ENCODE data around the gene PRDM5. TPM values are rescaled to one million over a fixed set of nuclear protein-coding genes. Genes with fewer than 3 reads are reported as not detected.

PRDM5 gene
- polyA plus RNA-seq, 1 donor from 2014 or later, result 1.6 TPM

DNA sequence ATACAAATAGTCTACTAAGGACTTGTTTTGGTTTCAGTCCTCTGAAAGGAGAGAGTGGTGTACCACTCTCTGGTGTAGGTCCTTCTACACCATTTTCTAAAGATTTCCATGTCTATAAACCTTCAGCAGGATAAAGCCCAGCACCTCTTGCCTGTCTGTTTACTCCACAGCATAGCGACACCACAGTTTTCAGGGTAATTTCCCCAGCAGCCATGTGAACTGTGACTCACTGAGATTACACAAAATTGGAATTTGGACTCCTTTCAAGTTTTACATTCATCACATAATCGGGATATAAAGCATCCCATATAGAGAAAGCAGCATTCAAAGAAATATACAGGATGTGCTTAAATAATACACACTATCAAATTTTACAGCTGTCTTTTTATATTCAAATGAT is 229.6 kb downstream of the PRDM5 start:
- Histone ChIP-seq H3K9me2 (ENCODE audit: insufficient read depth, low read length) (no peaks in the 10 kb centered on the region), H3F3A (ENCODE audit: insufficient read depth, low read length, poor library complexity, severe bottlenecking) (peaks cover 4% of the 10 kb centered on the region), H4K20me1 (ENCODE audit: insufficient read depth) (no peaks in the 10 kb centered on the region), H3K27ac (ENCODE audit: low read length) (no peak overlapping the region), H3K9me3 (ENCODE audit: low read length) (no peaks in the 10 kb centered on the region), H3K4me3 (ENCODE audit: low read length) (no peak overlapping the region), H3K4me2 (ENCODE audit: low read length) (no peak overlapping the region), H3K9ac (ENCODE audit: low read length) (no peak overlapping the region), H3K36me3 (ENCODE audit: insufficient read depth, low read length) (no peaks in the 10 kb centered on the region), H2AFZ (ENCODE audit: low read depth, low read length) (no peak overlapping the region), H3K27me3 (ENCODE audit: insufficient read depth, low read depth, low read length) (peaks cover 4% of the 10 kb centered on the region), H3K79me2 (replicated peaks; ENCODE audit: insufficient read depth, low read length) (no peaks in the 10 kb centered on the region)
- TF ChIP-seq, protein P1, sequence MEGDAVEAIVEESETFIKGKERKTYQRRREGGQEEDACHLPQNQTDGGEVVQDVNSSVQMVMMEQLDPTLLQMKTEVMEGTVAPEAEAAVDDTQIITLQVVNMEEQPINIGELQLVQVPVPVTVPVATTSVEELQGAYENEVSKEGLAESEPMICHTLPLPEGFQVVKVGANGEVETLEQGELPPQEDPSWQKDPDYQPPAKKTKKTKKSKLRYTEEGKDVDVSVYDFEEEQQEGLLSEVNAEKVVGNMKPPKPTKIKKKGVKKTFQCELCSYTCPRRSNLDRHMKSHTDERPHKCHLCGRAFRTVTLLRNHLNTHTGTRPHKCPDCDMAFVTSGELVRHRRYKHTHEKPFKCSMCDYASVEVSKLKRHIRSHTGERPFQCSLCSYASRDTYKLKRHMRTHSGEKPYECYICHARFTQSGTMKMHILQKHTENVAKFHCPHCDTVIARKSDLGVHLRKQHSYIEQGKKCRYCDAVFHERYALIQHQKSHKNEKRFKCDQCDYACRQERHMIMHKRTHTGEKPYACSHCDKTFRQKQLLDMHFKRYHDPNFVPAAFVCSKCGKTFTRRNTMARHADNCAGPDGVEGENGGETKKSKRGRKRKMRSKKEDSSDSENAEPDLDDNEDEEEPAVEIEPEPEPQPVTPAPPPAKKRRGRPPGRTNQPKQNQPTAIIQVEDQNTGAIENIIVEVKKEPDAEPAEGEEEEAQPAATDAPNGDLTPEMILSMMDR (IDR thresholded peaks at IDR 0.05; ENCODE audit: poor library complexity, severe bottlenecking), result no peak
- no peak for TF ChIP-seq MXI1 (conservative IDR thresholded peaks at IDR 0.05; ENCODE audit: poor library complexity, severe bottlenecking)
- no peak for TF ChIP-seq EP300 (conservative IDR thresholded peaks at IDR 0.05; ENCODE audit: poor library complexity, severe bottlenecking)
- TF ChIP-seq RAD21 (conservative IDR thresholded peaks at IDR 0.05), result no peak
- TF ChIP-seq, protein P2, sequence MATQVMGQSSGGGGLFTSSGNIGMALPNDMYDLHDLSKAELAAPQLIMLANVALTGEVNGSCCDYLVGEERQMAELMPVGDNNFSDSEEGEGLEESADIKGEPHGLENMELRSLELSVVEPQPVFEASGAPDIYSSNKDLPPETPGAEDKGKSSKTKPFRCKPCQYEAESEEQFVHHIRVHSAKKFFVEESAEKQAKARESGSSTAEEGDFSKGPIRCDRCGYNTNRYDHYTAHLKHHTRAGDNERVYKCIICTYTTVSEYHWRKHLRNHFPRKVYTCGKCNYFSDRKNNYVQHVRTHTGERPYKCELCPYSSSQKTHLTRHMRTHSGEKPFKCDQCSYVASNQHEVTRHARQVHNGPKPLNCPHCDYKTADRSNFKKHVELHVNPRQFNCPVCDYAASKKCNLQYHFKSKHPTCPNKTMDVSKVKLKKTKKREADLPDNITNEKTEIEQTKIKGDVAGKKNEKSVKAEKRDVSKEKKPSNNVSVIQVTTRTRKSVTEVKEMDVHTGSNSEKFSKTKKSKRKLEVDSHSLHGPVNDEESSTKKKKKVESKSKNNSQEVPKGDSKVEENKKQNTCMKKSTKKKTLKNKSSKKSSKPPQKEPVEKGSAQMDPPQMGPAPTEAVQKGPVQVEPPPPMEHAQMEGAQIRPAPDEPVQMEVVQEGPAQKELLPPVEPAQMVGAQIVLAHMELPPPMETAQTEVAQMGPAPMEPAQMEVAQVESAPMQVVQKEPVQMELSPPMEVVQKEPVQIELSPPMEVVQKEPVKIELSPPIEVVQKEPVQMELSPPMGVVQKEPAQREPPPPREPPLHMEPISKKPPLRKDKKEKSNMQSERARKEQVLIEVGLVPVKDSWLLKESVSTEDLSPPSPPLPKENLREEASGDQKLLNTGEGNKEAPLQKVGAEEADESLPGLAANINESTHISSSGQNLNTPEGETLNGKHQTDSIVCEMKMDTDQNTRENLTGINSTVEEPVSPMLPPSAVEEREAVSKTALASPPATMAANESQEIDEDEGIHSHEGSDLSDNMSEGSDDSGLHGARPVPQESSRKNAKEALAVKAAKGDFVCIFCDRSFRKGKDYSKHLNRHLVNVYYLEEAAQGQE (IDR thresholded peaks at IDR 0.05; ENCODE audit: borderline replicate concordance), result no peak
- TF ChIP-seq POLR2AphosphoS5 (IDR thresholded peaks at IDR 0.05), result no peak
- no peak for TF ChIP-seq TAF1 (IDR thresholded peaks at IDR 0.05; ENCODE audit: low read depth)
- no peak for TF ChIP-seq SMC3 (conservative IDR thresholded peaks at IDR 0.05; ENCODE audit: poor library complexity)

DNA sequence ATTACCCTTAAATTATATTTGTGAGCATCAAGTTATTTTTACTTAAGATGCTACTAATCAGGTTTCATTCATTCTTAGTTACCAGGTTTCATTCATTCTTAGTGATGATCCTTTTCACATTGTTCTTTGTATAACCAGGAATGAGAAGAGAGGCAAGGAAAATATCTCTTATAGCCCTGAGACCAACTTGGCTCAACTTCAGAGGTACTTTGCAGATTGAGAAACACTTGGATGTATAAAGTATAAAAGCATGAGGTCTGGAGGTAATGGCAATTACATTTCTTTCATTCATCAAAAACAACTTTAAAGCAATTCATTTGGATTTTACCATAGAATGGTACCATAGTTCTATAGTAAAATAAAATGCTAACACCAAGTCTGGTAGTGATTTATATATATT is 231.0 kb downstream of the PRDM5 start:
- no peak overlapping the region for H2AFZ ChIP-seq (ENCODE audit: low read depth, low read length)
- H3K27ac ChIP-seq (ENCODE audit: low read length), result no peak overlapping the region
- no peak overlapping the region for H3K4me3 ChIP-seq (ENCODE audit: low read length)
- no peak overlapping the region for H3K9ac ChIP-seq (ENCODE audit: low read length)
- no peak overlapping the region for H3K4me2 ChIP-seq (ENCODE audit: low read length)
- no peaks in the 10 kb centered on the region for H3K36me3 ChIP-seq (ENCODE audit: insufficient read depth, low read length)
- peaks cover 4% of the 10 kb centered on the region for H3F3A ChIP-seq (ENCODE audit: insufficient read depth, low read length, poor library complexity, severe bottlenecking)
- TF ChIP-seq RAD21 (conservative IDR thresholded peaks at IDR 0.05), result no peak
- no peak for TF ChIP-seq SMC3 (conservative IDR thresholded peaks at IDR 0.05; ENCODE audit: poor library complexity)
- no peak for TF ChIP-seq EP300 (conservative IDR thresholded peaks at IDR 0.05; ENCODE audit: poor library complexity, severe bottlenecking)
- TF ChIP-seq EZH2 (IDR thresholded peaks at IDR 0.05; ENCODE audit: borderline replicate concordance, insufficient read depth, low read length, poor library complexity, severe bottlenecking), result no peak
- TF ChIP-seq, protein P2 (IDR thresholded peaks at IDR 0.05; ENCODE audit: borderline replicate concordance), result no peak
- TF ChIP-seq, protein P1 (IDR thresholded peaks at IDR 0.05; ENCODE audit: poor library complexity, severe bottlenecking), result no peak
- no peak for TF ChIP-seq MXI1 (conservative IDR thresholded peaks at IDR 0.05; ENCODE audit: poor library complexity, severe bottlenecking)
- no peak for TF ChIP-seq POLR2AphosphoS5 (IDR thresholded peaks at IDR 0.05)
- TF ChIP-seq TAF1 (IDR thresholded peaks at IDR 0.05; ENCODE audit: low read depth), result no peak
- H3K9me3 ChIP-seq (ENCODE audit: low read length), result no peaks in the 10 kb centered on the region
- peaks cover 4% of the 10 kb centered on the region for H3K27me3 ChIP-seq (ENCODE audit: insufficient read depth, low read depth, low read length)
- no peaks in the 10 kb centered on the region for H3K79me2 ChIP-seq (replicated peaks; ENCODE audit: insufficient read depth, low read length)
- no peaks in the 10 kb centered on the region for H3K9me2 ChIP-seq (ENCODE audit: insufficient read depth, low read length)
- H4K20me1 ChIP-seq (ENCODE audit: insufficient read depth), result no peaks in the 10 kb centered on the region
